MM.1S (cell line): Measurements from ENCODE around the gene SPACA5B.

Experiments used
- CTCF ChIP-seq: fragments of 300-600 bp; sonication (generic); IDR thresholded peaks from 2 replicates; pipeline ENCODE4 v1.5.1; 2016; ENCODE audit warnings: antibody characterized with exemption, low read length, mixed read lengths
- EZH2 ChIP-seq: fragments of 300-600 bp; sonication (generic); optimal IDR thresholded peaks from 2 replicates; pipeline ENCODE3; 2017; ENCODE audit warnings: low read depth, mild to moderate bottlenecking, antibody characterized with exemption, low read length, mixed read lengths

- no peak for TF ChIP-seq CTCF
- TF ChIP-seq EZH2 = no peak
These were observed 24.4 kb downstream of the SPACA5B start for GRCh38 chrX:48154796-48155195.
